Prostate gland (tissue), 2 donors: ENCODE measurements around the gene ZNF768. TPM values are rescaled to one million over a fixed set of nuclear protein-coding genes. Genes with fewer than 3 reads are reported as not detected.
"Not testable (repeated sequence)": the region's sequence is repeated elsewhere in the genome, so short reads cannot be mapped to it uniquely, and the experiment has no call there.

Source experiments
- DNase-seq: peaks from one replicate; pipeline ENCODE4 v3.0.0-alpha.2; 2019; ENCODE audit warnings: low spot score
- H3K27ac ChIP-seq, 2 donors: fragments of 200-600 bp; sonication (generic); 2 replicates each; pipeline ENCODE4 v1.5.1; 2017 to 2019
- H3K27me3 ChIP-seq: fragments of 200-600 bp; sonication (generic); replicated peaks from 2 replicates; pipeline ENCODE4 v1.5.1; 2019; ENCODE audit not compliant: insufficient read depth
- H3K36me3 ChIP-seq, 2 donors: fragments of 200-600 bp; sonication (generic); 1 replicate in 1 of 2; 2 replicates in 1 of 2; pipeline versions ENCODE4 v1.5.1 to v1.8.1; 2017 to 2019
- H3K4me1 ChIP-seq: fragments of 200-600 bp; sonication (generic); replicated peaks from 2 replicates; pipeline ENCODE4 v1.5.1; 2019
- H3K4me3 ChIP-seq, 2 donors: fragments of 200-600 bp; sonication (generic); 2 replicates each; pipeline ENCODE4 v1.5.1; 2017 to 2019
- H3K9me3 ChIP-seq: fragments of 200-600 bp; sonication (generic); 2 replicates; pipeline ENCODE4 v1.5.1; 2017
- CTCF ChIP-seq, 4 experiments: fragments of 200-600 bp in 2 of 4; fragments of 450-650 bp in 2 of 4; sonication (generic) in 2 of 4; IDR thresholded peaks; 1 replicate in 3 of 4; 2 replicates in 1 of 4; pipeline ENCODE4 v1.5.1; 2016 to 2019; ENCODE audit warnings: antibody characterized with exemption in 4 of 4, mild to moderate bottlenecking in 2 of 4, moderate library complexity in 2 of 4
- POLR2A ChIP-seq: fragments of 450-650 bp; IDR thresholded peaks from one replicate; pipeline ENCODE4 v1.6.1; 2016; ENCODE audit warnings: antibody characterized with exemption, mild to moderate bottlenecking
- POLR2AphosphoS5 ChIP-seq: sonication (generic); formaldehyde crosslinking; IDR thresholded peaks from one replicate; pipeline ENCODE4 v1.6.1; 2017; ENCODE audit warnings: antibody characterized with exemption
- WGBS: methylation state at CpG from one replicate; pipeline ENCODE4 v1.1.5; 2018; 5-methylcytosine and 5-hydroxymethylcytosine counted together
- intact Hi-C: fragments of 100-400 bp; cut with DNase I; formaldehyde crosslinking; loops from one replicate; pipeline ENCODE4 v1.14.2; 2022
- total RNA-seq, 2 donors: library from RNA; depleted of rRNA; stranded (reverse); fragments of >200 nt; gene quantifications; one replicate each; pipeline ENCODE4 v1.1.0, GENCODE V29; 2016

The ZNF768 gene
- total RNA-seq, 2 donors from 2014 or later = 46.5 to 61.1 TPM

- no peaks in the 10 kb centered on the region for H3K27me3 ChIP-seq
- H3K4me3 ChIP-seq = no peak overlapping the region
Observed at GRCh38 chr16:30484887-30485286, 41.5 kb downstream of the ZNF768 start.

GRCh38 chr16:30482366-30482765 is 44.0 kb downstream of the ZNF768 start:
- intact Hi-C loops = no loop called here
- no peak for TF ChIP-seq POLR2AphosphoS5
- no peak for TF ChIP-seq CTCF (IDR thresholded peaks at IDR 0.05)
- no peak for TF ChIP-seq POLR2A

More at GRCh38 chr16:30484887-30485286, 41.5 kb downstream of the ZNF768 start:
- TF ChIP-seq POLR2A (no peak), CTCF (IDR thresholded peaks at IDR 0.05) (no peak), POLR2AphosphoS5 (no peak)
- intact Hi-C loops = no loop called here
- DNase-seq = no peak
- Histone ChIP-seq H3K9me3 (no peaks in the 10 kb centered on the region), H3K27ac (no peak overlapping the region), H3K36me3 (no peaks in the 10 kb centered on the region), H3K4me1 (no peaks in the 10 kb centered on the region)

GRCh38 chr16:30481381-30481780 is 45.0 kb downstream of the ZNF768 start:
- no peak overlapping the region for H3K4me3 ChIP-seq
- no peaks in the 10 kb centered on the region for H3K36me3 ChIP-seq
- no peak for DNase-seq
- no peaks in the 10 kb centered on the region for H3K4me1 ChIP-seq
- TF ChIP-seq POLR2AphosphoS5 (no peak), CTCF (IDR thresholded peaks at IDR 0.05) (no peak), POLR2A (no peak)
- H3K27ac ChIP-seq = no peak overlapping the region
- no peaks in the 10 kb centered on the region for H3K27me3 ChIP-seq
- no peaks in the 10 kb centered on the region for H3K9me3 ChIP-seq
- 72% methylated on average over 5 of the region's 5 CpGs for WGBS
- intact Hi-C loops = no loop called here

More at GRCh38 chr16:30482366-30482765, 44.0 kb downstream of the ZNF768 start:
- Histone ChIP-seq H3K27ac (no peak overlapping the region), H3K4me1 (no peaks in the 10 kb centered on the region), H3K4me3 (no peak overlapping the region), H3K36me3 (no peaks in the 10 kb centered on the region), H3K27me3 (no peaks in the 10 kb centered on the region), H3K9me3 (no peaks in the 10 kb centered on the region)
- WGBS = 89% methylated on average over 3 of the region's 3 CpGs
- no peak for DNase-seq

GRCh38 chr16:30478766-30479478 is 47.4 kb downstream of the ZNF768 start:
- no peak for TF ChIP-seq POLR2AphosphoS5
- Histone ChIP-seq H3K27me3 (no peaks in the 10 kb centered on the region), H3K9me3 (no peaks in the 10 kb centered on the region), H3K4me3 (no peak overlapping the region), H3K4me1 (no peaks in the 10 kb centered on the region), H3K36me3 (no peaks in the 10 kb centered on the region), H3K27ac (no peak overlapping the region)
- WGBS = 92% methylated on average over 12 of the region's 12 CpGs
- DNase-seq = no peak
- intact Hi-C loops = no loop called here

GRCh38 chr16:30477773-30478172 is 48.6 kb downstream of the ZNF768 start:
- WGBS = 88% methylated on average over 3 of the region's 3 CpGs
- H3K4me1 ChIP-seq, H3K4me3 ChIP-seq, H3K27ac ChIP-seq, H3K27me3 ChIP-seq, H3K9me3 ChIP-seq, intact Hi-C loops, H3K36me3 ChIP-seq, DNase-seq: not testable (repeated sequence)

GRCh38 chr16:30476991-30477390 is 49.4 kb downstream of the ZNF768 start:
- 70% methylated on average over 3 of the region's 3 CpGs for WGBS
- no peak for DNase-seq
- intact Hi-C loops = no loop called here

More at GRCh38 chr16:30476991-30477390, 49.4 kb downstream of the ZNF768 start:
- Histone ChIP-seq H3K4me1 (no peaks in the 10 kb centered on the region), H3K27ac (no peak overlapping the region), H3K4me3 (no peak overlapping the region), H3K36me3 (no peaks in the 10 kb centered on the region), H3K9me3 (no peaks in the 10 kb centered on the region), H3K27me3 (peaks cover 5% of the 10 kb centered on the region)
- TF ChIP-seq CTCF (IDR thresholded peaks at IDR 0.05) = no peak
- TF ChIP-seq POLR2AphosphoS5 = no peak
- TF ChIP-seq POLR2A = no peak
